HepG2 (cell line): ENCODE data around the gene OSBPL3. TPM values are rescaled to one million over a fixed set of nuclear protein-coding genes. Genes with fewer than 3 reads are reported as not detected.

Experiments used
- ATAC-seq: fragments of 200-7000 bp; cut with Tn5 transposase; 3 replicates; pipeline ENCODE4 v1.9.1; 2020; ENCODE audit warnings: mild to moderate bottlenecking, moderate library complexity
- BruUV-seq: library from RNA; stranded (reverse); fragments of 400-500 nt; replicated peaks from 2 replicates; lab custom pipeline; 2021; lab: Mats Ljungman, UMichigan
- CTCF ChIA-PET: fragments of 300-600 bp; formaldehyde crosslinking; extraction: SDS; loops from one replicate; lab custom pipeline; 2021; ENCODE audit warnings: low total read pairs, inconsistent platforms, low intra/inter-chr PET ratio; lab: Yijun Ruan, JAX
- POLR2A ChIA-PET: fragments of 350-600 bp; sonication (Branson Sonifier 250); formaldehyde crosslinking; loops from one replicate; lab custom pipeline; 2020; ENCODE audit warnings: antibody characterized with exemption, inconsistent platforms; lab: Yijun Ruan, JAX
- DNase-seq: peaks from one replicate; pipeline ENCODE4 v3.0.0-alpha.2; 2015; ENCODE audit warnings: low spot score
- FAIRE-seq: peaks from 3 replicates; lab custom pipeline; 2011; peaks lifted over from hg19 to GRCh38; lab: Jason Lieb, UNC
- H2AFZ ChIP-seq: one replicate; pipeline ENCODE4 v1.6.1; 2011; ENCODE audit warnings: low read length, inconsistent platforms
- H3K27ac ChIP-seq: fragments of 300-600 bp; 3 replicates; pipeline ENCODE4 v1.8.0; 2011; ENCODE audit warnings: mixed run types, mild to moderate bottlenecking, mixed read lengths, low read length, inconsistent platforms; ENCODE audit not compliant: insufficient read depth; ENCODE audit errors: extremely low read length
- H3K27me3 ChIP-seq, 2 experiments: fragments of 200-600 bp in 1 of 2; 2 replicates in 1 of 2; 3 replicates in 1 of 2; pipeline versions ENCODE4 v1.6.0 to v1.8.0; 2011; ENCODE audit warnings: low read length in 2 of 2, mild to moderate bottlenecking in 2 of 2, moderate library complexity in 2 of 2, inconsistent platforms in 1 of 2; ENCODE audit not compliant: insufficient read depth in 2 of 2, control insufficient read depth in 1 of 2
- H3K36me3 ChIP-seq, 2 experiments: fragments of 200-600 bp in 1 of 2; replicated peaks in 1 of 2; 2 replicates in 1 of 2; 3 replicates in 1 of 2; pipeline versions ENCODE4 v1.5.1 to v1.8.0; 2011; ENCODE audit warnings: low read length in 2 of 2, inconsistent platforms in 1 of 2; ENCODE audit not compliant: insufficient read depth in 2 of 2, control insufficient read depth in 1 of 2
- H3K4me1 ChIP-seq: 2 replicates; pipeline ENCODE4 v1.5.1; 2012; ENCODE audit warnings: low read length, inconsistent platforms; ENCODE audit not compliant: insufficient read depth
- H3K4me2 ChIP-seq: 2 replicates; pipeline ENCODE4 v1.6.0; 2011; ENCODE audit warnings: low read depth, low read length, inconsistent platforms
- H3K4me3 ChIP-seq, 3 experiments: fragments of 200-600 bp in 1 of 3; sonication (generic), shearing (Covaris generic) in 1 of 3; replicated peaks in 1 of 3; 2 replicates each; pipeline ENCODE4 v1.5.1; 2011 to 2016; ENCODE audit warnings: low read length in 3 of 3, inconsistent platforms in 2 of 3, low read depth in 2 of 3, mild to moderate bottlenecking in 2 of 3, control low read depth in 1 of 3, mixed read lengths in 1 of 3; ENCODE audit not compliant: insufficient read depth in 1 of 3
- H3K79me2 ChIP-seq: one replicate; pipeline ENCODE4 v1.6.1; 2011; ENCODE audit warnings: low read length, inconsistent platforms; ENCODE audit not compliant: insufficient read depth
- H3K9ac ChIP-seq: 2 replicates; pipeline ENCODE4 v1.6.0; 2011; ENCODE audit warnings: mild to moderate bottlenecking, low read depth, low read length, inconsistent platforms; ENCODE audit not compliant: insufficient read depth
- H3K9me3 ChIP-seq: 2 replicates; pipeline ENCODE4 v1.5.1; 2012; ENCODE audit warnings: mild to moderate bottlenecking, low read length
- H4K20me1 ChIP-seq: 2 replicates; pipeline ENCODE4 v1.6.0; 2011; ENCODE audit warnings: inconsistent platforms, mild to moderate bottlenecking, low read length, moderate library complexity; ENCODE audit not compliant: insufficient read depth
- ELF1 ChIP-seq: sonication (generic); formaldehyde crosslinking; IDR thresholded peaks from 2 replicates; pipeline ENCODE4 v1.4.0; 2020; ENCODE audit warnings: missing genetic modification reagents
- KDM6A ChIP-seq: IDR thresholded peaks from 2 replicates; pipeline ENCODE4 v1.6.1; 2016; ENCODE audit warnings: low read depth
- MIER2 ChIP-seq: IDR thresholded peaks from 2 replicates; pipeline ENCODE4 v1.6.1; 2016; ENCODE audit warnings: missing biosample characterization, missing genetic modification reagents
- MZF1 ChIP-seq: sonication (generic); formaldehyde crosslinking; IDR thresholded peaks from 2 replicates; pipeline ENCODE4 v1.8.1; 2023; ENCODE audit warnings: mild to moderate bottlenecking, missing genetic modification reagents, borderline replicate concordance
- SMARCC2 ChIP-seq: fragments of 450-650 bp; IDR thresholded peaks from 2 replicates; pipeline ENCODE4 v1.6.1; 2017; ENCODE audit warnings: antibody characterized with exemption, mild to moderate bottlenecking
- TFE3 ChIP-seq: IDR thresholded peaks from 2 replicates; pipeline ENCODE4 v1.6.1; 2016
- THAP11 ChIP-seq: IDR thresholded peaks from 2 replicates; pipeline ENCODE4 v1.6.1; 2016; ENCODE audit warnings: missing biosample characterization, missing genetic modification reagents
- ZNF138 ChIP-seq: sonication (generic); formaldehyde crosslinking; IDR thresholded peaks from 2 replicates; pipeline ENCODE4 v1.5.0; 2020; ENCODE audit warnings: mild to moderate bottlenecking, low read depth, missing genetic modification reagents
- WGBS: methylation state at CpG from one replicate; pipeline ENCODE4 v1.1.6; 2017; ENCODE audit warnings: low lambda C conversion rate; 5-methylcytosine and 5-hydroxymethylcytosine counted together
- in situ Hi-C: cut with HindIII; loops from 2 replicates; pipeline ENCODE4 v1.10.0; 2017; ENCODE audit warnings: low pct_unique_long_range_greater_than_20kb; ENCODE audit not compliant: extremely low pct_ligation_motif_present
- intact Hi-C: fragments of 100-400 bp; cut with micrococcal nuclease; formaldehyde crosslinking; loops from one replicate; pipeline ENCODE4 v1.10.0; 2022; ENCODE audit not compliant: unreplicated experiment
- polyA plus RNA-seq, 8 experiments: library from polyadenylated mRNA; depleted of rRNA in 3 of 8; stranded (reverse) in 7 of 8; unstranded in 1 of 8; fragments of >200 nt; fragmentation: Illumina TruSeq in 4 of 8; extraction: Trizol in 4 of 8; gene quantifications; 2 replicates each; pipeline versions ENCODE4 v1.2.1 to v1.2.3, GENCODE V29; 2011 to 2016; ENCODE audit warnings: low read depth in 4 of 8, missing spikeins in 1 of 8, mixed read lengths in 1 of 8; ENCODE audit not compliant: insufficient read depth in 1 of 8
- total RNA-seq, 5 experiments: library from RNA; depleted of rRNA; stranded (reverse); fragments of >200 nt; fragmentation: Illumina TruSeq; extraction: Trizol; gene quantifications; 2 replicates each; pipeline ENCODE4 v1.2.3, GENCODE V29; 2016; ENCODE audit warnings: low read depth in 1 of 5
- TF ChIP-seq, protein P1 (sequence below): sonication (generic); formaldehyde crosslinking; IDR thresholded peaks from 2 replicates; pipeline ENCODE4 v1.8.1; 2022; ENCODE audit warnings: low read depth, mild to moderate bottlenecking, missing genetic modification reagents

The OSBPL3 gene
- total and polyA plus RNA-seq, 2 of the 13 experiments (the other 11 are each of a cell fraction or from before 2014, with no cell fraction given), result 8.8 to 28.9 TPM

GRCh38 chr7:24971333-24972165 lies 8.4 kb downstream of the OSBPL3 start (continued):
- no peak for TF ChIP-seq ELF1 (CRISPR knock-in tag)

DNA sequence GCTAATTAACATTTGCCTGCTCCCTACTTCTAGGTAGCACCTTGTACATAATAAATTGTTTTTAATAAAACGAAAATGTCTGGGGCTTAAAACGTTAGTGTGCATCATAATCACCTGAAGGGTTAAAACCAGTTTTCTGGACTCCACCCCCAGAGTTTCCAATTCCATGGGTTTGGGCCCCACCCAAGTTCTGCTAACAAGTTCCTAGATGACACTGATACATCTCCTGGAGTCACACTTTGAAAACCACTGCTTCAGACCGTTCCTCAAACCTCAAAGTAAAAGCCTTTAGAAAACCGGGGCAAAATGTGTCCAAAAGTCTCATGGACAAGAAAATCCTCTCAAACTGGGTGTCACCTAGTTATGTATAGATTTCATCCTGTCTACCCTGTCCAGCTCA lies 9.3 kb downstream of the OSBPL3 start:
- no peak overlapping the region for H2AFZ ChIP-seq
- 91% methylated on average over 4 of the region's 4 CpGs for WGBS
- POLR2A ChIA-PET, result interaction anchor here (1.8 to 2.8 kb wide), 2 partner anchors 9 to 155 kb away, joined by 5 to 16 read pairs; partner anchors contain the start of genes CYCS and OSBPL3
- H3K27ac ChIP-seq, result peak overlapping the region; percentile 60
- CTCF ChIA-PET, result no interaction called here
- H3K9me3 ChIP-seq, result no peaks in the 10 kb centered on the region
- ATAC-seq (no peak), DNase-seq (no peak), FAIRE-seq (no peak)
- peak overlapping the region; percentile 16; the same call in 1 of the 2 replicates for H3K9ac ChIP-seq
- TF ChIP-seq THAP11 (CRISPR knock-in tag) (no peak), TFE3 (CRISPR knock-in tag) (no peak), MIER2 (CRISPR knock-in tag) (no peak), SMARCC2 (no peak), MZF1 (CRISPR knock-in tag) (no peak), KDM6A (no peak), ZNF138 (CRISPR knock-in tag) (no peak)
- TF ChIP-seq, protein P1, sequence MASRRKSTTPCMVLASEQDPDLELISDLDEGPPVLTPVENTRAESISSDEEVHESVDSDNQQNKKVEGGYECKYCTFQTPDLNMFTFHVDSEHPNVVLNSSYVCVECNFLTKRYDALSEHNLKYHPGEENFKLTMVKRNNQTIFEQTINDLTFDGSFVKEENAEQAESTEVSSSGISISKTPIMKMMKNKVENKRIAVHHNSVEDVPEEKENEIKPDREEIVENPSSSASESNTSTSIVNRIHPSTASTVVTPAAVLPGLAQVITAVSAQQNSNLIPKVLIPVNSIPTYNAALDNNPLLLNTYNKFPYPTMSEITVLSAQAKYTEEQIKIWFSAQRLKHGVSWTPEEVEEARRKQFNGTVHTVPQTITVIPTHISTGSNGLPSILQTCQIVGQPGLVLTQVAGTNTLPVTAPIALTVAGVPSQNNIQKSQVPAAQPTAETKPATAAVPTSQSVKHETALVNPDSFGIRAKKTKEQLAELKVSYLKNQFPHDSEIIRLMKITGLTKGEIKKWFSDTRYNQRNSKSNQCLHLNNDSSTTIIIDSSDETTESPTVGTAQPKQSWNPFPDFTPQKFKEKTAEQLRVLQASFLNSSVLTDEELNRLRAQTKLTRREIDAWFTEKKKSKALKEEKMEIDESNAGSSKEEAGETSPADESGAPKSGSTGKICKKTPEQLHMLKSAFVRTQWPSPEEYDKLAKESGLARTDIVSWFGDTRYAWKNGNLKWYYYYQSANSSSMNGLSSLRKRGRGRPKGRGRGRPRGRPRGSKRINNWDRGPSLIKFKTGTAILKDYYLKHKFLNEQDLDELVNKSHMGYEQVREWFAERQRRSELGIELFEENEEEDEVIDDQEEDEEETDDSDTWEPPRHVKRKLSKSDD, result no peak
- H3K4me3 ChIP-seq, result no peak overlapping the region
- no peaks in the 10 kb centered on the region for H3K36me3 ChIP-seq
- peaks cover 72% of the 10 kb centered on the region for H3K4me1 ChIP-seq
- H4K20me1 ChIP-seq, result no peaks in the 10 kb centered on the region
- peaks cover 97% of the 10 kb centered on the region for H3K79me2 ChIP-seq
- H3K27me3 ChIP-seq, result no peaks in the 10 kb centered on the region
- no TSS peak for BruUV-seq
- intact Hi-C loops, result no loop called here
- H3K4me2 ChIP-seq, result peak overlapping the region; percentile 22; the same call in 1 of the 2 replicates
- in situ Hi-C loops, result no loop called here
